Transverse colon (tissue), 4 donors: Measurements from ENCODE around the gene OSGIN1.

Source experiments
- CTCF ChIP-seq, 5 experiments: fragments of 200-600 bp in 3 of 5; fragments of 450-650 bp in 2 of 5; sonication (generic) in 3 of 5; IDR thresholded peaks; 1 replicate in 2 of 5; 2 replicates in 3 of 5; pipeline ENCODE4 v1.5.1; 2016 to 2017; ENCODE audit warnings: antibody characterized with exemption in 5 of 5, inconsistent platforms in 3 of 5, mild to moderate bottlenecking in 2 of 5, moderate library complexity in 1 of 5
- POLR2A ChIP-seq: fragments of 450-650 bp; IDR thresholded peaks from one replicate; pipeline ENCODE4 v1.6.1; 2016; ENCODE audit warnings: antibody characterized with exemption, mild to moderate bottlenecking, moderate library complexity
- POLR2AphosphoS5 ChIP-seq, 3 donors: sonication (generic); formaldehyde crosslinking; IDR thresholded peaks; one replicate each; pipeline ENCODE4 v1.6.1; 2016; ENCODE audit warnings: antibody characterized with exemption in 3 of 3

DNA sequence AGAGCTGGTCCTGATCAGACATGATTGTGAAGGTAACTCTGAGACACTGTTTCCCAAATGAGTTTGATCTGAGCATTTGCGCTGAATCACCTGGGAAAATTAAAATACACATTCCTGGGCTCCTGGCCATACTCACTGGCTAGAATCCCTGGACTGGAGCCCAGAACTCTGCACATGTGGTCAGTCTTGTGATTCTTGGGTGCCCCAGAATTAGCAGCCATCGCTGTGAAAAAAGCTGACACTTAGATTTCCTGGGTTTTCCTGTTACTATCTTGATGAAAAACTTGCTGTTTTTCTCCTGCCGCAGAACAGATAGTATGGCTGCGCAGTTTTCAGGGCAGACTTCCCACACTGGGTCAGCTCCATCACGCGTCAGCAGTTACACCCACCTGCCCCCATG lies 39.6 kb downstream of the OSGIN1 start:
- no peak for TF ChIP-seq CTCF (IDR thresholded peaks at IDR 0.05)
- no peak for TF ChIP-seq POLR2A
- TF ChIP-seq POLR2AphosphoS5 (IDR thresholded peaks at IDR 0.05): no peak
